GM19463 (cell line): ENCODE data around the gene SUFU.

Experiments
- ATAC-seq: cut with Tn5 transposase; IDR thresholded peaks from one replicate; pipeline ENCODE4 v1.9.1; 2021; ENCODE audit warnings: mild to moderate bottlenecking, moderate library complexity; ENCODE audit not compliant: unreplicated experiment

The SUFU gene

GRCh38 chr10:102631525-102632393 is 128.0 kb downstream of the SUFU start:
- ATAC-seq = no peak

- no peak for ATAC-seq
Measured at GRCh38 chr10:102632394-102633111, 128.8 kb downstream of the SUFU start.

- ATAC-seq = no peak
Measured at GRCh38 chr10:102633287-102633686, 129.5 kb downstream of the SUFU start.

- no peak for ATAC-seq
Measured at GRCh38 chr10:102633848-102634247, 130.1 kb downstream of the SUFU start.

- no peak for ATAC-seq
Measured at GRCh38 chr10:102634686-102635085, 130.9 kb downstream of the SUFU start.

- no peak for ATAC-seq
Measured at GRCh38 chr10:102635377-102635776, 131.6 kb downstream of the SUFU start.

GRCh38 chr10:102639537-102639936 is 135.8 kb downstream of the SUFU start:
- no peak for ATAC-seq

GRCh38 chr10:102641402-102641801 is 137.6 kb downstream of the SUFU start:
- ATAC-seq = no peak

GRCh38 chr10:102641880-102642735 is 138.3 kb downstream of the SUFU start:
- ATAC-seq = peak; percentile 46

- no peak for ATAC-seq
Measured at GRCh38 chr10:102642736-102643335, 139.1 kb downstream of the SUFU start.

GRCh38 chr10:102643336-102644065 is 139.7 kb downstream of the SUFU start:
- no peak for ATAC-seq

GRCh38 chr10:102644066-102644645 is 140.4 kb downstream of the SUFU start, which contains the start of gene TRIM8:
TSS of gene TRIM8 (plus strand) at chr10:102644479. CDS start at chr10:102644618, 139 bp downstream.
- no peak for ATAC-seq

- peak; percentile 10 for ATAC-seq
Measured at GRCh38 chr10:102644646-102645387, 141.0 kb downstream of the SUFU start.

GRCh38 chr10:102645388-102645740 is 141.6 kb downstream of the SUFU start:
- ATAC-seq = no peak

- ATAC-seq = peak; percentile 34
Measured at GRCh38 chr10:102645741-102646609, 142.2 kb downstream of the SUFU start.

- ATAC-seq = no peak
Measured at GRCh38 chr10:102646610-102647442, 143.1 kb downstream of the SUFU start.
